GM21825 (cell line): ENCODE measurements around the gene URB2.
A peak's percentile ranks its signal among the peaks of the same experiment; 100 is the strongest.
"Not testable (repeated sequence)": the region's sequence is repeated elsewhere in the genome, so short reads cannot be mapped to it uniquely, and the experiment has no call there.

Source experiments
- ATAC-seq: cut with Tn5 transposase; IDR thresholded peaks from one replicate; pipeline ENCODE4 v1.9.1; 2021; ENCODE audit warnings: mild to moderate bottlenecking, moderate library complexity; ENCODE audit not compliant: unreplicated experiment

Gene URB2

DNA sequence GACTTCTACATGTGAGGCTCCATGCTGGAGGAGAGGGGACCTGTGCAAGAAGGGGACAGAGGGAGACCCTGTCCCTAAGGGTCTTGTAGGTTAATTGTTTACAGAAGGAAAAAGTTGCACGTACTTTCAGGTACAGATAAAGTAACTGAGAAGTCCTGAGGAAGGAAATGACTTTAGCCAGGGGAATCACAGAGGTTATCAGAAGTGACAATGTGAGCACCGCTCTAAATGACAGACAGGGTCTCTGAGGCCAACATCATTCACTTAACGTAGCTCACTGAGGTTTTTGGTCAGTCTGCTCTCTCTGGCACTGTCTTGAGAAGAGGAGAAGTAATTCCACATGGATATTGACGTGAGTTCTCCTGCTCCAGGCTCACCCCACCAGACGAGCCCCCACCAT is 12.1 kb upstream of the URB2 start:
- no peak for ATAC-seq

DNA sequence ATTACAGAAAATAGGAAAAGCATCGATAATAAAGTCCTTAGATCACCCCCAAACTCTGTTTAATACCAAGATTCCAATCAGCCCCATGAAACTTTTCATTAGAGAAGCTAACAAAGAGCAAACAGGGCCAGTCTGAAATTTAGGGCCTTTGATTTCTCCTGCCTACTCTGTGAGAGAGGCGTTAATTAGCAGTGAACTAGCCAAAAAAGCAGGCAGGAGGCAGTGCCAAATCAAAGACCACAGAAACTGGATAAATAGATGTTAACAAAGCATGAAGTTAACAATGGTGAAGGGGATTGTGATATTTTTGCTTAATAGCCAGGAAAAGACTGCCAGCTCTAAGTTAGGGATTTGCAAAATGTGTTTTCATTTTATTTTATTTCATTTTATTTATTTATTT is 11.3 kb upstream of the URB2 start:
- no peak for ATAC-seq

DNA sequence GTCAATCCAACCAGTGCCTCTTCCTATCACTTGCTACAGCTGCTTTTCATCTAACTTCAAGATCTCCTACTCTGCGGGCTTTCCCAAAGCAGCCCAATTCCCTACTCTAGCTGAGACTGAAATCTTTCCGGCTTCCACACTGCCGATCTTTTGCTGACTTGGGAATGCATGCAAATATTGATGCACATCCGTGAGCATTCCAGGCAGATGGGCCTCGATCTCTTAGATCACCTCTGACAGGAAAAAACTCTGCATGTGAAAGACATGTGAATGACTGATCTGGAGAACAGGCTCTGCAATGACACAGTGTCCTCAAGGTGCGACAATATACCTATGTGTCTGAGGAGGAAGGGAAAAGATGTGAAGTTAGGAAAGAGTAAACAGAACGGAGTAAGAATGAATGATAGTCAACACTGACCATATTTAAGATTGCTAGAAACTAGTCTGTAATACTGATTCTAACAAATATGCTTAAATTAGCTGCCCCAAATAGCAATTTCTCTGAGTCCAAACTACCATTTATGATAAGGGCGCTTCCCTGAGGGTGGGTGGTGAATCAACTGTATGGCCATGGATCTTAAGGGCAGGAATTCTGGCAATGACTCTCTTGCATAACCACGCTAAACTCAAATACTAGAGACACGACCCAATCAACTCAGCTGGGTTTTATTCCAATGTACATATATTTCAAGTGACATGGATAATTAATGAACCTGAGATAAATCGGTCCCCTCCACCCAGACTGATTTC is 8.5 kb upstream of the URB2 start:
- no peak for ATAC-seq

DNA sequence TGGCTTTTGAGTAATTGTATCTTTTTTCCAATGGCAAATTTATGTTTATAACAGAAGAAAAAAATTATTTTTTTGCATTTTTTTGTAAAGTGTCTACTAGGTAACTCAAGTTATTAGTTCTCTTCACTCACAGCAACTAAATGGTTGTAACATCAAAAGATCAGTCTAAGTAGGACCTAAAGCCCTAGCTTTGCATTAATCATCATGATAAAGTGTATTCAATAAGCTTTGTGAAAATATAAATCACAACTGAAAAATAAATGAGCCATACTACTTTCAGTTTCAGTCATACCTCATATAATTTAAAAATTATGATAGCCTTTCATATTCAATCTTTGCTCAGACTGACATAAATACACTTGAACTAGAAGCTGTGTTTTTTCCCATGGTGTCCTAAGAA is 7.0 kb upstream of the URB2 start:
- no peak for ATAC-seq

DNA sequence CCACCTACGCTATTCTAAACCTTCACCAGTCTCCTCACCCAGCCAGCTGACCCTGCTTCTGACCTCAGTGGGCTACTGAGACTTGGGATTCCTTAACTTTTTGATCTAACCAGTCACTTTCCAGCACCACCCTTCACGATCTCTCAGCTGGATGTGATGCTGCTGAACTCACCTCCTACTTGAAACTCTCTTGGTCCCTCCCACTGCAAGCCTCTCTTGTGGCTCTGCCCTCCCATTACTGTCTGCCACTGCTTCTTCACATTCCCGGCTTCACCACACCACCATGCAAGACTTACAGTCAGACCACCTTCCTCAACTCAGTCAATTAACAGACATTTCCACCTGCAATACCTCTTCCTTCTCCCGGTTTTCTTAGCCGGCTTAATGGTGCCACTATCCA is 6.4 kb upstream of the URB2 start:
- ATAC-seq = no peak

DNA sequence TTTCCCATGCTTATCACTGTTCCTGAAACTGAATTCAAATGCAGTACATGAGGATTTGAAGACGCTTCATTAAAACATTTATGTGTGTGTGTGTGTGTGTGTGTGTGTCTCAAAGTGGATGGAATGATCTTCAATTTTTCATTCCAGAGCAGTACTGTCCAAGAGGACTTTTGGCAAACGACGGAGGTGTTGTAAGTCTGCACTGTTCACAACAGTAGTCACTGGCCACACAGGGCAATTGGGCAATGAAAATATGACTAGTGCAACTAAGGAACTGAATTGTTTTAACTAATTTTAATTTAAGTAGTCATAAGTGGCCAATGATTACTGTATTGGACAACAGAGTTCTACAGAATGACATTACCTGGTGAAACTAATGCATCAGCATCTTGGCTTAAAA is 5.2 kb upstream of the URB2 start:
- ATAC-seq = no peak

DNA sequence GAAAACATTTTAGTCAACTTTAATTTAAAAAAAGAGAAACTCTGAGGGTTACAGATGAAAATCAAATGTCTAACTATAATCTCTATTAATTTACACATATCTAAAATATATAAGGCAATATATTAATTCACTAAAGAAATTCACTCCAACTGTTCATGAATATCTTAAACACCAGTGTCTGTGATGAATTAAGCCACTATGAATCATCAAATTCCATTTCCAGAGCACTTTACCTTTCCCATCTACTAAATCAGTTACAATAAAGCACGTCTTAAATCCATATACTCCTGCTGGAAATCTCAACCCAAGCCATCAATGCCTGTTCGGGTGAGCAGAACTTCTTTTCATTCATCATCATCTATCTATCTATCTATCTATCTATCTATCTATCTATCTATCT is 4.4 kb upstream of the URB2 start:
- ATAC-seq = no peak

DNA sequence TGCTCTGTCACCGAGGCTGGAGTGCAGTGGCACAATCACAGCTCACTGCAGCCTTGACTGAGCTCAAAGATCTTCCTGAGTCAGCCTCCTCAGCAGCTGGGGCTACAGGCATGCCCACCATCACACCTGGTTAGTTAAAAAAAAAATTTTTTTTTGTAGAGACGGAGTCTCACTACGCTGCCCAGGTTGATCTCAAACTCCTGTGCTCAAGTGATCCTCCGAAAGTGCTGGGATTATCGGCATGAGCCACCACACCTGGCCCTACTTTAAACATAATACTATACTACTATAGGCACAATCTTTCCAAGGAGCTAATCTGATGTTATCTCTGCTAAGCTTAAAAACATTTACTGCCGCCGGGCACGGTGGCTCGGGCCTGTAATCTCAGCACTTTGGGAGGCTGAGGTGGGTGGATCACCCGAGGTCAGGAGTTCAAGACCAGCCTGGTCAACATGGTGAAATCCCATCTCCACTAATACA is 3.4 kb upstream of the URB2 start:
- ATAC-seq = not testable (repeated sequence)

DNA sequence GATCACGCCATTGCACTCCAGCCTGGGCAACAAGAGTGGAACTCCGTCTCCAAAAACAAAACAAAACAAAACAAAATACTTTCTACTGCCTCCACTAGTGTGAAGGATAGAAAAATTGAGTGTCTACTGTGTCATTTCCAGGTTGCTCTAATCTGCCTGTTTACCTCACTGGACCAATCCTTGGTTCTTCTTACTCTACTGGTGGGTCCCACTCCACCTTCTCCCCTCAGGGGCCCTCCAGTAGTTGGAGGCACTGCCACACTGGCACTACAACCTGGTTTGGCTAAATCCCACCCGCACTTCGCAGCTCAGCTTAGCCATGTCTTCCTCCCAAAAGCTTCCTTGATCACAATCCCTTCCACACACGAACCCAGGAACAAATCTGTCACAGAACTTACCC is 2.8 kb upstream of the URB2 start:
- no peak for ATAC-seq

DNA sequence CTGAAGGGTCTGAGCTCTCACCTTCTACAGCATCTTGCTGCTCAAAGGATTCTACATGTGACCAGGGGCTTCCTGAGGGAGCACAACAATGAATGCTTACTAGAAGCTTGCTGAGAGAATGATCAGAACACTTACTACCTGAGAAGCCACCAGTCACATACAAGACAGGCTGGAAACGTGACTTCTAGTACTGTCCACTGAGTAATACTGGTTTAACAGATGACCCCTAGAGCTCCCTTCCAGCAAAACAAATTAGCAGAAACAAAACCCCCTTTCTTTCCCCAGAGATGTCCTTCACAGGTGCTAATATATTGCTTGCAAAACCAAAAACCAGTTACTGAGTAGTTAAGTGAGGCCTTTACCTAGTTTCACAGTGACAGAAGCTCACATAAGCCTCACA is 2.2 kb upstream of the URB2 start:
- no peak for ATAC-seq

DNA sequence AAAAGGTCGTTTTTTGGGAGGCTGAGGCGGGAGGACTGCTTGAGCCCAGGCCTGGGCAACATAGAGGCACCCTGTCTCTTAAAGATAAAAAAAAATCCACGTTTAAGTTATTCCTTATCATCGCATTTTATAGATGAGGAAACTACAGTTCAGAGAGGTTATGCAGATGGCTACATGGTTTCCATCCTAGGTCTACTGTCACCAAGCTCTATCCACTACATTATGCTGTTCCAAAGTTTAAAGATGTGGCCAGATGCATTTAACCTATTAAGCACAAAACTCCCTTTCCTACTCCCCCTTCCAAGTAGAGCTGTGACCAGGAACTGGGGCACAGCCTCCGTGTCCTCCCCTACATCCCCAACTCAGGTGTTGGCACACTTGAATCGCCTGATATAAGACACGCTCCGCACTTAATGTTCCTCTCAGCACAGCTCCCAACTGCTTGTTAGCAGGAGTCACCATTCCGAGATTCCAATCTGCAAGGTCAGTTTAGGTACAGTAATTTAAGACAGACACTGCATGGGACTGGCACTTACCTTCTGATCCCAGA is 1.5 kb upstream of the URB2 start:
- ATAC-seq = no peak

DNA sequence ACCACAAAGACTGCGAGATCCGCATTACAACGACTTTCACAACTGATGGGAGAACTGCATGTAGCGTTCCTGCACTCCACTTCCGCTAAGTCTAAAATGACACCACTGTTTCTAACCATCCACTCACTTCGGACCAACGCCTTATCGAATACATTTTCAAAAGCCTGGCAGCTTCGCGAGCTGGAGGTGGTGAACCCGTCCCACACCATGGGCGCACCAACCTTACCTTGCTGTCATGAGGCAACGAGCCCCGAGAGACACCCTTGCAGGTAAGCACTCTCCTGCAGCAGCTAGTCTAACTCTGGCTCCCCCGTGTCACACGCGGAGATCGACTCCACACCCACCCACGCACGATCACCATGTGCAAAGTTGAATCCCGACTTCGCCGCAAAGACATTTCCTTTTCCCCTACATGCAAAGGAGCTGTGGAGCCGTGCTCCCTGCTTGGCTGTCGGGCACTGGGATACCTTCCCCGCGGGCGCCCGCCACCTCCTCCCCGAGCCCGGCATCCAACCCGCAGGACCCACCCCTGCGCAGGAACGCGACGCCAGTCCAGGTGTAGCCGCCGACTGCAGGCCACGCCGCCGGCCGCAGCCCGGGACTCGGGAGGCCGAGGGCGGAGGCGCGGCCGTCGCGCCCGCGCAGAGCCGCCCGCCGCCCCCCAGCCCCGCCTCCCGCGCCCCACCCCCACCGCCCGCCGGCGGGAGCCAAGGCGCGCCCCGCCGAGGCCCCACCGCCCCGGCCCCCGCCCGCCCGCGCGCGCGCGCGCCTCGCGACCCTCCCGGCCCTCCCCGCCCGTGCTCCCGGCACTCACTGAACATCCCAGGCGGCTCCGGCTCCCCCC is 754 bp upstream of the URB2 start:
- ATAC-seq = peak; percentile 35

DNA sequence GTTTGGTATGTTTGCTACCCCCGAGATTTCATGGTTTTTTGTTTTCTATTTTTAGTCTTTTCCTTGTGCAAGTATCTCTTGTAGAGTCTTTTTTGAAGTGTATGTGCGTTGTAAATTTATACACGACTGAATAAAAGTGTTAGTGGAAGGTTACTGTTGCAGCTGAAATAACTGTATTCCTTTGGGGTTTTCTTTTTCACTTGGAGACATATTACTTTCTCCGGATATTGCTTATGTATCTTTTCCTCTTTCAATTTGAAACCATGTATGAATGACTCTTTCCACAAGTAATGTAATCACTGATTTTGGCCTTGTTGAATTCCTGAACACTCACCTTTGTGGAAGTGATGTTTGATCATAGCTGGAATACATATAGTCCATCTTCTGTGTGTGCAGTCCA is 956 bp downstream of the URB2 start:
- no peak for ATAC-seq

DNA sequence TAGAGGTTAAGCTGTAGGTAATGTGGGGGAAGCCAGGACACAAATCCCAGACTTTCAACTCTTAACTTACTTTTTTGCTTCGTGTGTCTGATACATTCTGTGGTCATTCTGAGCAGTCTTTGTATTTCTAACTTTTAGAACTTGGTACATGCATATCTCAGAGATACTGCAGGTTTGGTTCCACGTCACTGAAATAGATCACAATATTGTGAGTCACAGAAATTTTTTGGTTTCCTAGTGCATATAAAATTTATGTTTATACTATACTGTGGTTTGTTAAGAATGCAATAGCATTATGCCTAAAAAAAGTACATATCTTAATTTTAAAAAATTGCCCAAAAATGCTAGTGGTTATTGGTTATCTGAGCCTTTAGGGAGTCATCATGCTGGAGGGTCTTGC is 3.2 kb downstream of the URB2 start:
- ATAC-seq = no peak

DNA sequence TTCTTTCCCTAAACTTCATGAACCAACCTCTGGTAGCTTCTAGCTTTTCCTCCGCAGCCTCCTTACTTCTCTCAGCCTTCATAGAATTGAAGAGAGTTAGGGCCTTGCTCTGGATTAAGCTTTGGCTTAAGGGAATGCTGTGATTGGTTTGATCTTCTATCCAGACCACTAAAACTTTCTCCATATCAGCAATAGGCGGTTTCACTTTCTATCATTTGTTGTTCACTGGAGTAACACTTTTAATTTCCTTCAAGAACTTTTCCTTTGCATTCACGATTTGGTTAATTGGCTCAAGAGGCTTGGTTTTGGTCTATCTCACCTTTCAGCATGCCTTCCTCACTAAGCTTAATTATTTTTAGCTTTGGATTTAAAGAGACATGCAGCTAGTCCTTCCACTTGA is 5.1 kb downstream of the URB2 start:
- ATAC-seq = no peak

DNA sequence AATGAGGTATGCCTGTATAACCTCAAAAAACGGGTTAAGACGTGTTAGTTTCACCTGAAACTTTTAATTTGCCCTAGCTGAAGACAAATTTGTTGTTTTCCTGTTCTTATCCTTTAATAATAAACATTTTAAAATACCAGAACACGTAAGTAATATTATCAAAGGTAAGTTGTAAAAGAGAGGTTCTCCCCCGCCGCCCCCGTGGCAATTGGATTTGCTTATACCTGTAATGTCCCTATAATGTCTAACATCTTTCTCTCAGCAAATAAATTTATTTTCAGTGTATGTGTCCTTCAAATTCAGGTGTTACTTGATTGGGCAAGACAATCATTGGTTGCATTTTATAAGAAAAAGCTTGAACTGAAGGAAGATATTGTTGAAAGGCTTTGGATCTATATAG is 5.9 kb downstream of the URB2 start:
- no peak for ATAC-seq

DNA sequence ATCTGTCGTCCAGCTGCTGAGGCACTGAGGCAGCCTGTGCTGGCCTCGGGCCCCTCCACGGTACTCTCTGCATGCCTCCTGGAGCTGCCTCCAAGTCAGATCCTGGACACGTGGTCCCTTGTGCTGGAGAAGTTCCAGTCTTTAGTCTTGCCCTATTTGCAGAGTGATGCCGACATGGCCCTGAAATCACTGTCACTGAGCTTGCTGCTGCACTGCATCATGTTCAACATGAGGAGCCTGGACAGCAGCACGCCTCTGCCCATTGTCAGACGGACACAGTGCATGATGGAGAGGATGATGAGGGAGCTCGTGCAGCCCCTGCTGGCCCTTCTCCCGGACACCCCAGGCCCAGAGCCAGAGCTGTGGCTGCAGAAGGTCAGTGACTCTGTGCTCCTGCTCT is 10.0 kb downstream of the URB2 start:
- no peak for ATAC-seq

DNA sequence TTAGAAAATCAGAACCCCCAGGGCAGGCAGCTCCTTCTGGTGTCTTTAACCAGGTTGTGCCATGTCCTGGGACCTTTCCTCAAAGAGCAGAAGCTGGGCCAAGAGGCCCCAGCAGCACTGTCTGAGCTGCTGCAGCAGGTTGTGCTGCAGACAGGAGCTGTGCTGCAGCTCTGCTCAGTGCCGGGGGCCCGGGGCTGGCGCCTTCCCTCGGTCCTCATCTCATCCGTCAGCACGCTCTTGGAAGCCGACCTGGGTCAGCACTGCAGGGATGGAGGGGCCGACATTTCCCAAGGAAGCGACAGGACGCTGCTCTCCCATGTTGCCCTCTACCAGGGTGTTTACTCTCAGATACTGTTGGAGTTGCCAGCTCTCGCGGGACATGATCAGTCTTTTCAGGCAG is 11.7 kb downstream of the URB2 start:
- ATAC-seq = no peak

DNA sequence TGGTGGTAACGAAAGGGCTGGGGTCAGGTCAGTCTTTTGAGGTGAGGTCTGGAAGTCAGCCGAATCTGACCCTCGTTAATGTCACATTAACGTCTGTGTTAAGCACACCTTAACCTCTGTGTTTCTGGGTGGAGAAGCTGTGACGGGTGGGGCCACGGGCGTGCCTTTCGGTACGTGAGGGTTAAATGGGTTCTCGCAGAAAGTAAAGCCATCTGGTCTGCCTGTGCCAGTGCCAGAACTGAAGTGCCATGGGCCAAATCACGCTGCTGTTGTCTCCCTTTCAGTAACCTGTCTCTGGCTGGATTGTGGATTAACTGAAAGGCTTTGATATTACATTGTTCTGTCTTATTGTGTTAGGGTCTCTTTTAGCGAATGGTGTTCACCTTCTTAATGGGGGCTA is 14.4 kb downstream of the URB2 start:
- no peak for ATAC-seq

DNA sequence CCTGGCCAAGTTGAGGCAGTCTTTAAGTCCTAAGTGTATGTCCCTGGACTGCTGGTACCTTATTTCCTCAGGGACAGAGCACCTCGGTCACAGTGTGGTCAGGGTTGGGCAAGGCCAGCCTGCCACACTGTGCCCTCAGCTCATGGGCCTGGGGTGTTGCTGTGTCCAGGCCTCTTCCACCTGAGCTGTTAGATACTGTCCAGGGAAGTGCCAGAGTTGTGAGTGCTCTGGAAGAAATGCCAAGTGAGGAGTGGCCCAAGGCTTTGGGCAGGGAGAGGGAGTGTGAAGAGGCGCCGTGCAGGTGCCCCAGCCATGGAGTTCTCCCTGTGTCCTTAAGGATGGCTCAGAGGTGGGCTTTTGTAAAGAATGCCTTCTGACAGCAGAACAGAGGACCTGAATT is 15.3 kb downstream of the URB2 start:
- ATAC-seq = no peak

DNA sequence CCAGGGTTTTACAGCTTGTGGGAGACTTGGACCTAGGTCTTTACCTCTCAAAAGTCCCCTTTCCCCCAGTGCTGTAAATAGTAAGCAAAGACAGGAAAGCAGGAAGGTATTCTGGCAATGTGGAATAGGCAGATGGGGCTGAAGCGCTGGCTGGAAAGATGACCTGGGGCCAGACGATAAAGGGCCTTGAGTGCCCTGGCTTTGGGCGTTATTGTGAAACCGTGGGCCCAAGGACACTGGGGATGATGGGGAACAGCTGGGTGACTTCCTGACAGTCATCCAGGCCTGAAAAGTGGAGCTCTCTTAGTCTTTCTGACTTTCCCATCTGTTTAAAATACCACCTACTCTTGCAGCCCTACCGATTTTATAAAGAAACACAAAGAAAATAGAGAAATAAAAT is 16.3 kb downstream of the URB2 start:
- ATAC-seq = no peak

DNA sequence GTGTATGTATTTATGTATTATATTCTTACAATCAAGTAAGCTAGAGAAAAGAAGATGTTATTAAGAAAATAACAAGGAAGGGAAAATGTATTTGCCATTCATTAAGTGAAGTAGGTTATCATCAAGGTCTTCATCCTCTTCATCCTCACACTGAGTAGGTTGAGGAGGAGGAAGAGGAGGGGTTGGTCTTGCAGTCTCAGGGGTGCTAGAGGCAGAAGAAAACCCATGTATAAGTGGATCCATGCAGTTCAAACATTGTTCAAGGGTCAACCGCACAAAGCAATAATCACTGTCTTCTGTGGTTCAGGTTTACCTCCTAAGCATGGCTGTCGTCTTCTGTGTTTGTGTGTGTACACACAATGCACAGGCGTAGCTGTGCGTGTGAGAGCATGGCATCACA is 16.9 kb downstream of the URB2 start:
- no peak for ATAC-seq
